K562 (cell line): Measurements from ENCODE around the gene ZSCAN2. TPM values are rescaled to one million over a fixed set of nuclear protein-coding genes. Genes with fewer than 3 reads are reported as not detected.
A peak's percentile ranks its signal among the peaks of the same experiment; 100 is the strongest.

Experiments used
- BRCA1 ChIP-seq, 2 experiments: fragments of 450-650 bp in 1 of 2; sonication (generic) in 1 of 2; formaldehyde crosslinking in 1 of 2; IDR thresholded peaks; 2 replicates each; pipeline versions ENCODE4 v1.5.0 to v1.6.1; 2017 to 2020; ENCODE audit warnings: mild to moderate bottlenecking in 1 of 2, missing genetic modification reagents in 1 of 2
- CCNT2 ChIP-seq: IDR thresholded peaks from 2 replicates; pipeline ENCODE4 v1.6.1; 2011; ENCODE audit warnings: borderline replicate concordance, low read depth, mild to moderate bottlenecking, moderate library complexity, mixed read lengths, low read length; ENCODE audit not compliant: insufficient read length; ENCODE audit errors: extremely low read depth
- CGGBP1 ChIP-seq: fragments of 250-450 bp; sonication (Bioruptor Pico); IDR thresholded peaks from 2 replicates; pipeline ENCODE4 v1.9.0; 2021; ENCODE audit warnings: mild to moderate bottlenecking
- DACH1 ChIP-seq: fragments of 450-650 bp; IDR thresholded peaks from 2 replicates; pipeline ENCODE4 v1.6.1; 2018; ENCODE audit not compliant: partially characterized antibody
- FOSL1 ChIP-seq: fragments of 200-800 bp; sonication (Bioruptor generic); conservative IDR thresholded peaks from 2 replicates; pipeline ENCODE4 v1.6.1; 2016; ENCODE audit warnings: missing genetic modification characterization, missing compliant biosample characterization
- GABPA ChIP-seq: fragments of 200-800 bp; sonication (Bioruptor generic); conservative IDR thresholded peaks from 2 replicates; pipeline ENCODE4 v1.6.1; 2016; ENCODE audit warnings: low read depth, missing genetic modification characterization, missing compliant biosample characterization
- GATA2 ChIP-seq: sonication (generic); formaldehyde crosslinking; IDR thresholded peaks from 2 replicates; pipeline ENCODE4 v1.4.0; 2020; ENCODE audit warnings: mild to moderate bottlenecking, missing genetic modification reagents
- HMGXB4 ChIP-seq: sonication (generic); formaldehyde crosslinking; IDR thresholded peaks from 2 replicates; pipeline ENCODE4 v1.8.1; 2023; ENCODE audit warnings: mild to moderate bottlenecking, missing genetic modification reagents
- IRF2 ChIP-seq: sonication (generic); formaldehyde crosslinking; IDR thresholded peaks from 2 replicates; pipeline ENCODE4 v1.8.1; 2022; ENCODE audit warnings: mild to moderate bottlenecking, missing genetic modification reagents
- MAFG ChIP-seq: fragments of 450-650 bp; conservative IDR thresholded peaks from 2 replicates; pipeline ENCODE4 v1.6.1; 2016; ENCODE audit warnings: missing genetic modification characterization, missing compliant biosample characterization
- NELFE ChIP-seq: IDR thresholded peaks from 2 replicates; pipeline ENCODE4 v1.6.1; 2011; ENCODE audit warnings: mild to moderate bottlenecking; ENCODE audit not compliant: insufficient read depth, insufficient read length
- NFE2L1 ChIP-seq: fragments of 450-650 bp; IDR thresholded peaks from 2 replicates; pipeline ENCODE4 v1.6.1; 2016; ENCODE audit warnings: missing genetic modification characterization, low read depth, mild to moderate bottlenecking, missing compliant biosample characterization, moderate library complexity, borderline replicate concordance
- NR0B1 ChIP-seq: fragments of 450-650 bp; IDR thresholded peaks from one replicate; pipeline ENCODE4 v1.6.1; 2018; ENCODE audit warnings: mild to moderate bottlenecking, moderate library complexity; ENCODE audit not compliant: partially characterized antibody
- NR3C1 ChIP-seq: sonication (generic); formaldehyde crosslinking; IDR thresholded peaks from 2 replicates; pipeline ENCODE4 v1.8.1; 2022; ENCODE audit warnings: missing genetic modification reagents
- PHF20 ChIP-seq: fragments of 450-650 bp; IDR thresholded peaks from 2 replicates; pipeline ENCODE4 v1.6.1; 2018; ENCODE audit not compliant: partially characterized antibody
- PTRF ChIP-seq: fragments of 450-650 bp; IDR thresholded peaks from 2 replicates; pipeline ENCODE4 v1.6.1; 2016; ENCODE audit warnings: mild to moderate bottlenecking, missing genetic modification characterization, missing compliant biosample characterization
- PTTG1 ChIP-seq: fragments of 450-650 bp; IDR thresholded peaks from 2 replicates; pipeline ENCODE4 v1.6.1; 2016; ENCODE audit warnings: low read depth, mild to moderate bottlenecking, missing genetic modification characterization, missing compliant biosample characterization
- PYGO2 ChIP-seq: fragments of 450-650 bp; IDR thresholded peaks from 2 replicates; pipeline ENCODE4 v1.6.1; 2016; ENCODE audit warnings: mild to moderate bottlenecking, missing genetic modification characterization, moderate library complexity, missing compliant biosample characterization
- SOX6 ChIP-seq: fragments of 450-650 bp; IDR thresholded peaks from 2 replicates; pipeline ENCODE4 v1.6.1; 2014; ENCODE audit warnings: mild to moderate bottlenecking
- YBX1 ChIP-seq: fragments of 450-650 bp; IDR thresholded peaks from 2 replicates; pipeline ENCODE4 v1.7.1; 2016; ENCODE audit warnings: mild to moderate bottlenecking
- ZKSCAN8 ChIP-seq: fragments of 200-800 bp; sonication (Bioruptor generic); IDR thresholded peaks from 2 replicates; pipeline ENCODE4 v1.6.1; 2016; ENCODE audit warnings: missing genetic modification characterization, missing compliant biosample characterization
- ZNF140 ChIP-seq: fragments of 250-450 bp; sonication (Bioruptor Pico); IDR thresholded peaks from 2 replicates; pipeline ENCODE4 v1.8.0; 2021; ENCODE audit warnings: moderate library complexity, mild to moderate bottlenecking, inconsistent platforms
- ZNF347 ChIP-seq: fragments of 450-650 bp; formaldehyde crosslinking; IDR thresholded peaks from 2 replicates; pipeline ENCODE4 v1.4.0; 2020; ENCODE audit warnings: low read depth, mild to moderate bottlenecking, moderate library complexity
- ZNF77 ChIP-seq: fragments of 250-450 bp; sonication (Bioruptor Pico); IDR thresholded peaks from 2 replicates; pipeline ENCODE4 v1.5.0; 2020
- polyA plus RNA-seq, 8 experiments: library from polyadenylated mRNA; depleted of rRNA in 4 of 8; stranded (reverse) in 5 of 8; unstranded in 3 of 8; fragments of >200 nt; fragmentation: Nextera tagmentation in 2 of 8; fragmentation: Illumina TruSeq in 1 of 8; extraction: Ambion mirVana in 2 of 8; extraction: Trizol in 1 of 8; gene quantifications; 2 replicates each; pipeline versions ENCODE4 v1.2.1 to v1.2.3, GENCODE V29; 2011 to 2014; ENCODE audit warnings: inconsistent platforms in 1 of 8, missing spikeins in 1 of 8
- total RNA-seq, 7 experiments: library from RNA; depleted of rRNA in 6 of 7; stranded (reverse); fragments of >200 nt in 6 of 7; fragmentation: Illumina TruSeq in 2 of 7; extraction: Trizol in 2 of 7; gene quantifications; 2 replicates each; pipeline versions ENCODE4 v1.2.1 to v1.2.3, GENCODE V29; 2011 to 2021; ENCODE audit warnings: low replicate concordance in 1 of 7
- TF ChIP-seq, protein P1 (sequence below): fragments of 450-650 bp; IDR thresholded peaks from 2 replicates; pipeline ENCODE4 v1.6.1; 2016; ENCODE audit warnings: antibody characterized with exemption

ZSCAN2 gene
- total and polyA plus RNA-seq, 9 of the 15 experiments (the other 6 are each of a cell fraction or from before 2014, with no cell fraction given) = 1.7 to 14.2 (median 6.6) TPM

GRCh38 chr15:84653910-84654688 lies 53.3 kb downstream of the ZSCAN2 start, which contains the start of gene WDR73 (continued):
- TF ChIP-seq NR0B1 (no peak), CCNT2 (no peak), NR3C1 (CRISPR knock-in tag) (no peak), IRF2 (CRISPR knock-in tag) (no peak), HMGXB4 (CRISPR knock-in tag) (no peak; the same call in 1 of the 2 replicates), BRCA1 (IDR thresholded peaks at IDR 0.05) (no peak), BRCA1 (CRISPR knock-in tag; IDR thresholded peaks at IDR 0.05) (no peak), DACH1 (no peak), NFE2L1 (no peak), FOSL1 (tag) (no peak), ZKSCAN8 (CRISPR knock-in tag) (no peak), ZNF347 (CRISPR knock-in tag) (no peak), NELFE (no peak), SOX6 (no peak), GABPA (tag) (peak; percentile 95), GATA2 (CRISPR knock-in tag) (no peak), PTRF (tag) (no peak), PYGO2 (tag) (no peak), PTTG1 (tag) (no peak), CGGBP1 (CRISPR knock-in tag) (no peak; the same call in 1 of the 2 replicates), ZNF140 (CRISPR knock-in tag) (no peak), MAFG (no peak), YBX1 (no peak), ZNF77 (CRISPR knock-in tag) (no peak), PHF20 (peak; percentile 94)
- TF ChIP-seq, protein P1, sequence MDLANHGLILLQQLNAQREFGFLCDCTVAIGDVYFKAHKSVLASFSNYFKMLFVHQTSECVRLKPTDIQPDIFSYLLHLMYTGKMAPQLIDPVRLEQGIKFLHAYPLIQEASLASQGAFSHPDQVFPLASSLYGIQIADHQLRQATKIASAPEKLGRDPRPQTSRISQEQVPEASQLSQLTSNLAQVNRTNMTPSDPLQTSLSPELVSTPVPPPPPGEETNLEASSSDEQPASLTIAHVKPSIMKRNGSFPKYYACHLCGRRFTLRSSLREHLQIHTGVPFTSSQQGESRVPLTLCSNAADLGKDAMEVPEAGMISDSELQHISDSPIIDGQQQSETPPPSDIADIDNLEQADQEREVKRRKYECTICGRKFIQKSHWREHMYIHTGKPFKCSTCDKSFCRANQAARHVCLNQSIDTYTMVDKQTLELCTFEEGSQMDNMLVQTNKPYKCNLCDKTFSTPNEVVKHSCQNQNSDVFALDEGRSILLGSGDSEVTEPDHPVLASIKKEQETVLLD = no peak
